Type B pancreatic cell (in vitro differentiated cells): Measurements from ENCODE around the gene TRIM33. TPM values are rescaled to one million over a fixed set of nuclear protein-coding genes. Genes with fewer than 3 reads are reported as not detected.

Experiments
- DNase-seq: peaks from one replicate; pipeline ENCODE4 v3.0.0; 2021; ENCODE audit warnings: mixed read lengths; ENCODE audit not compliant: unreplicated experiment; ENCODE audit errors: extremely low spot score
- H3K27ac Mint-ChIP-seq: 2 replicates; pipeline ENCODE4 v1.8.0; 2021; ENCODE audit warnings: mild to moderate bottlenecking, mixed read lengths
- H3K27me3 Mint-ChIP-seq: 2 replicates; pipeline ENCODE4 v1.8.0; 2021; ENCODE audit warnings: mixed read lengths
- H3K36me3 Mint-ChIP-seq: 2 replicates; pipeline ENCODE4 v1.8.0; 2021; ENCODE audit warnings: mixed read lengths
- H3K4me1 Mint-ChIP-seq: one replicate; pipeline ENCODE4 v1.8.0; 2021; ENCODE audit warnings: mixed read lengths; ENCODE audit not compliant: unreplicated experiment
- H3K4me3 Mint-ChIP-seq: 2 replicates; pipeline ENCODE4 v1.8.0; 2021; ENCODE audit warnings: mild to moderate bottlenecking, mixed read lengths
- H3K9me3 Mint-ChIP-seq: 2 replicates; pipeline ENCODE4 v1.8.0; 2021; ENCODE audit warnings: mixed read lengths
- CTCF ChIP-seq: fragments of 200-600 bp; sonication (generic); conservative IDR thresholded peaks from 2 replicates; pipeline ENCODE4 v1.5.0; 2021; ENCODE audit warnings: antibody characterized with exemption, mild to moderate bottlenecking
- total RNA-seq: library from RNA; stranded (reverse); gene quantifications from 2 replicates; pipeline ENCODE4 v1.2.1, GENCODE V29; 2021; ENCODE audit warnings: low replicate concordance

The TRIM33 gene
- total RNA-seq, 1 donor from 2014 or later, result 46.6 TPM

GRCh38 chr1:114512595-114513280, 1.7 kb upstream of the TRIM33 start:
- H3K4me1 Mint-ChIP-seq, result peaks cover 23% of the 10 kb centered on the region
- H3K36me3 Mint-ChIP-seq, result no peaks in the 10 kb centered on the region
- H3K27me3 Mint-ChIP-seq, result peaks cover 8% of the 10 kb centered on the region
- DNase-seq, result no peak
- H3K27ac Mint-ChIP-seq, result peak overlapping the region; percentile 99
- H3K4me3 Mint-ChIP-seq, result peak overlapping the region; percentile 94
- no peaks in the 10 kb centered on the region for H3K9me3 Mint-ChIP-seq
- no peak for TF ChIP-seq CTCF

GRCh38 chr1:114510274-114511031, 550 bp downstream of the TRIM33 start:
- Mint-ChIP-seq H3K9me3 (no peaks in the 10 kb centered on the region), H3K27ac (peak overlapping the region; percentile 86), H3K4me3 (peak overlapping the region; percentile 94), H3K27me3 (peaks cover 8% of the 10 kb centered on the region), H3K36me3 (peaks cover 3% of the 10 kb centered on the region), H3K4me1 (peaks cover 34% of the 10 kb centered on the region)
- no peak for TF ChIP-seq CTCF
- DNase-seq, result peak; percentile 72

GRCh38 chr1:114509596-114510273, 1.3 kb downstream of the TRIM33 start:
- no peaks in the 10 kb centered on the region for H3K9me3 Mint-ChIP-seq
- H3K27ac Mint-ChIP-seq, result peak overlapping the region; percentile 86
- peaks cover 8% of the 10 kb centered on the region for H3K36me3 Mint-ChIP-seq
- H3K27me3 Mint-ChIP-seq, result peaks cover 5% of the 10 kb centered on the region
- no peak for TF ChIP-seq CTCF
- H3K4me1 Mint-ChIP-seq, result peaks cover 40% of the 10 kb centered on the region
- peak overlapping the region; percentile 94 for H3K4me3 Mint-ChIP-seq
- no peak for DNase-seq

DNA sequence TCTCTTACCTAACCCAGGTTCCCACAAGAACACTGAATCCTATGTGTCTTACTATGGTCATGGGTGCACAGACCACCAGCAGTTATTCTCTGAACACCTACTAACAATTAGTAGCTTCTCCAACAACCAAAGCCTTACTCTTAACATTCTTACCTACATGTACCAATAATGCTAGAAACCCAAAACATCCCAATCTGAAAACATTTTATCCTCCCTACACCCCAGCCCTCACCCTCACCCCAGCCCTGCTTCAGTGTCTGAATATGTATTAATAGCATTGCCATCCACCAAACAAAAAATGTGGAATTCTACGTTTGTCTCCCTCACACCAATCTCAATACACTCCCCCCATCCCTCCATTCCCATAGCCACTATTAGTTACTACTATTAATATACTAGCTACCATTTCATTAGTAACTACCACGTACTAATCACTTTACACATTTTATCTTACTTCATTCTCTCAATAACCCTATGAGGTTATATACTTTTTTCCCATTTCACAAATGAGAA, 2.6 kb downstream of the TRIM33 start:
- H3K4me1 Mint-ChIP-seq, result peaks cover 40% of the 10 kb centered on the region
- peak overlapping the region; percentile 94 for H3K4me3 Mint-ChIP-seq
- peak overlapping the region; percentile 71 for H3K27ac Mint-ChIP-seq
- DNase-seq, result no peak
- no peak for TF ChIP-seq CTCF
- peaks cover 8% of the 10 kb centered on the region for H3K36me3 Mint-ChIP-seq
- peaks cover 3% of the 10 kb centered on the region for H3K27me3 Mint-ChIP-seq
- H3K9me3 Mint-ChIP-seq, result no peaks in the 10 kb centered on the region

- Mint-ChIP-seq H3K27ac (peak overlapping the region; percentile 71), H3K4me1 (peaks cover 40% of the 10 kb centered on the region)
- no peak for TF ChIP-seq CTCF
These were observed 3.5 kb downstream of the TRIM33 start for GRCh38 chr1:114507513-114507912.

More at GRCh38 chr1:114507513-114507912, 3.5 kb downstream of the TRIM33 start:
- no peak for DNase-seq
- H3K36me3 Mint-ChIP-seq, result peaks cover 8% of the 10 kb centered on the region
- no peaks in the 10 kb centered on the region for H3K9me3 Mint-ChIP-seq
- no peaks in the 10 kb centered on the region for H3K27me3 Mint-ChIP-seq
- peak overlapping the region; percentile 70 for H3K4me3 Mint-ChIP-seq
